ENCODE data around the gene SLC35C1.

The SLC35C1 gene

GRCh38 chr11:45846974-45847910 lies 42.3 kb downstream of the SLC35C1 start, which contains the start of gene CRY2:
TSS of gene CRY2 (plus strand) at chr11:45847475. CDS start at chr11:45847491, 16 bp downstream.
- peak; percentile 87 for DNase-seq

- no peak for DNase-seq
These were observed 43.0 kb downstream of the SLC35C1 start for GRCh38 chr11:45847911-45848316.

- no peak for DNase-seq
These were observed 43.7 kb downstream of the SLC35C1 start for GRCh38 chr11:45848654-45849081.

- peak; percentile 48 for DNase-seq
These were observed 45.5 kb downstream of the SLC35C1 start for GRCh38 chr11:45850446-45850845.

- no peak for DNase-seq
These were observed 46.3 kb downstream of the SLC35C1 start for GRCh38 chr11:45851228-45851627.

- no peak for DNase-seq
These were observed 47.2 kb downstream of the SLC35C1 start for GRCh38 chr11:45852018-45852711.

- DNase-seq = no peak
These were observed 47.8 kb downstream of the SLC35C1 start for GRCh38 chr11:45852712-45853101.

GRCh38 chr11:45853332-45854219 lies 48.6 kb downstream of the SLC35C1 start:
- DNase-seq = no peak

GRCh38 chr11:45855308-45855707 lies 50.4 kb downstream of the SLC35C1 start:
- no peak for DNase-seq

- no peak for DNase-seq
These were observed 51.1 kb downstream of the SLC35C1 start for GRCh38 chr11:45856044-45856468.

GRCh38 chr11:45857961-45858474 lies 53.1 kb downstream of the SLC35C1 start:
- DNase-seq = peak; percentile 35

- DNase-seq = no peak
These were observed 53.9 kb downstream of the SLC35C1 start for GRCh38 chr11:45858751-45859398.

- DNase-seq = peak; percentile 96
These were observed 54.8 kb downstream of the SLC35C1 start for GRCh38 chr11:45859661-45860140.

GRCh38 chr11:45860348-45860747 lies 55.4 kb downstream of the SLC35C1 start:
- DNase-seq = peak; percentile 69

GRCh38 chr11:45860764-45861510 lies 56.0 kb downstream of the SLC35C1 start:
- DNase-seq = no peak
